ENCODE data around the gene IMPDH2.

IMPDH2 gene

DNA sequence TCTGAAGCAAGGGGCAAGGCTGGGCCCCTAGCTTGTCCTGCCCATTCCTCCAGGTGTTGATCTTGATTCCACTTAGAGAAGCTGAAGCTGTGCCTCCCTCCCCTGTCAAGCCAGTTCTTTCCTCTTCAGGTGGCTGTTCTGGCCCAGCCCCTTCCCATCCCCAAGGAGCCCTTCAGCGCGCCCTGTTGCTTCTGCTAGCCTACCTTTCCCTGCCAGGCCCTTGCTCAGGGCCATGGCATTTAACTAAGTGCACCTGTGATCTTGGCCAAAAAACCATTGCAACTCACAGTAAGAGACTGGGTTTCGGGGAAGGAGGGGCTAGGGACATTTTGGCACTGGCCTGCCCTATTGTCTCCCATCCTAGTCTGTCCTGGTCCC lies 23.9 kb downstream of the IMPDH2 start:
- DNase-seq = no peak

DNA sequence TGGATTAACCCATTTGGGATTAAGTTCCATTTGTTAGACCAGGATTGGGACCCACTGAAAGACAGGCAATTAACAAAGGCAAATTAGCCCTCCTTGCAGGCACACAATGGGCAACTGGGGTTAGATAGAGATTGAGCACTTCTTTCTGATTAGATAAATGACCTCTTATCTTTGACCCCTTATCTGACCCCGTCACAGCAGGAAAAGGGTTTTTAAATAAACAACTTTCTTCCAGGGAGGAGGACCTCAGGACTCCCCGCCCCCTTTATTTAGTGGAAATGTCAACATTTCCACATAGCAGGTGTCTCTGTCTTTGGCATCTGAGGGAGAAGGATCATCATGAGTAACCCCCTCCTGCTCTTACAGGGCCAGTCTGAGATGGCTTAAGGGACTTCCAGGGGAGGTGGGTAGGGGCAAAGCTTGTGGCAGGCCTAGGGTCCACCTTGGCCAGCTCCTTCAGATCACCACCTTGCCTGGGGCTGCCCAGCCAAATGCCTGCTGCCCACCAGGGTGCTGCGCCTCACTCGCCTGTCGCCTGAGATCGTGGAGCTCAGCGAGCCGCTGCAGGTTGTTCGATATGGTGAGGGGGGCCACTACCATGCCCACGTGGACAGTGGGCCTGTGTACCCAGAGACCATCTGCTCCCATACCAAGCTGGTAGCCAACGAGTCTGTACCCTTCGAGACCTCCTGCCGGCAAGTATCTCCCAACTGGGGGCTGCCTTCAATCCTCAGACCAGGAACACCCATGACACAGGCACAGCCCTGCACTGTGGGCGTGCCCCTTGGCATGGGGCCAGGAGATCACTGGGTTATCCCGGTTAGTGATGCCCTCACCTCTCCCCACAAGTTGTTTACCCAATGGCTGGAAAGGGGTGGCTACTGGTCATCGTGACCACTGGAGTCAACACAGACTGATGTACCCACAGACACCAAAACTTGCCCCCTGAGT lies 24.6 kb downstream of the IMPDH2 start:
- peak; percentile 10 for DNase-seq

DNA sequence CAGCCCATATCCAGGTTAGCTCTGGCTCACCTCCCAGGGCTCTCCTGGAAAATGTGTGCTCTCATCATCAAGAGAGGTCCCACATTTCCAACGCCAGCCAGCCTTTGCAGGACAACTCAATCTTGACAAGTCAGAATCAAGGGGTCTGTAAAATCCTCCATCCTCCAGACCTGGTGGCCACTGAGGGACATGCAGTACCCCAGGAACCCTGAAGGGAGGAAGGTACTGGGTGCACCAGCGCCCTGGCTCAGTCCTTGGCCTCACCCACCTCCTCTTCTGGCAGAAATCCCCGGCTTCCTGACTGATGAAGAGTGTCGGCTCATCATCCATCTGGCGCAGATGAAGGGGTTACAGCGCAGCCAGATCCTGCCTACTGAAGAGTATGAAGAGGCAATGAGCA lies 28.0 kb downstream of the IMPDH2 start:
- DNase-seq = no peak

DNA sequence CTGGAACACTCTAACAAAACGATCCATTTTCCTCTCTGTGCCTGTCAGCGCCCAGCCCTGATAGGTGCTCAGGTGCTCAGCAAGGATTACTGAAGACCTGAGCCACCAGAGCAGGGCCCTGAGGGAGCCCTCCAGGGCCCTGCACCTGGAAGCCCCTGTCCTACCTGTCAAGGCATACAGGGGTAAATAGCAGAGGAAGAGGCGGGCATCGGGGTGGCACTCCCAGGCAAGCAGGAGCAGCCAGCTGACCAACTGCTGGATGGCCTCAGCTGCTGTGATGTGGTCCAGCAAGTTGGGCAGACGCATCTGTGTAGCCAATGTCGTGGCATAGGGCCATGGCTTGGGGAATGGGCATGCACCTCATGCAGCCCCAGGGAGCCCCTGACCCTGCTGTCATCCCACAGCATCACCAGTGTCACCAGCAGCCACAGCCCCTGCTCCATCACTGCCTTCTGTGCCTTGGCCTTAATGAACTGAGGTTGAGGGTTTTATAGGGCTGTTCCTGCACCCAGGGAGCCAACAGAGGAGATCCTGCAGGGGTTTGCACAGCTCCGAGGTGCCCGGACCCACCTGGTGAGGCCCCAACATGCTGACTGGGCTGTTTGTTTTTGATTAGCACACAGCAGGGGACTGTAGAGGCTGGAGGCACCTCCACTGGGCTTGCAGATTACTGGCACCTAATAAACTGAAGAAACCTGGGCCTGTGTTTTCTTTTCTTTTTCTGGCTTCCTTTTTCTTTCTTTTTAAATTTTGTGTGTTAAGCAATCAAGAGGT lies 29.9 kb downstream of the IMPDH2 start:
- peak; percentile 59 for DNase-seq

DNA sequence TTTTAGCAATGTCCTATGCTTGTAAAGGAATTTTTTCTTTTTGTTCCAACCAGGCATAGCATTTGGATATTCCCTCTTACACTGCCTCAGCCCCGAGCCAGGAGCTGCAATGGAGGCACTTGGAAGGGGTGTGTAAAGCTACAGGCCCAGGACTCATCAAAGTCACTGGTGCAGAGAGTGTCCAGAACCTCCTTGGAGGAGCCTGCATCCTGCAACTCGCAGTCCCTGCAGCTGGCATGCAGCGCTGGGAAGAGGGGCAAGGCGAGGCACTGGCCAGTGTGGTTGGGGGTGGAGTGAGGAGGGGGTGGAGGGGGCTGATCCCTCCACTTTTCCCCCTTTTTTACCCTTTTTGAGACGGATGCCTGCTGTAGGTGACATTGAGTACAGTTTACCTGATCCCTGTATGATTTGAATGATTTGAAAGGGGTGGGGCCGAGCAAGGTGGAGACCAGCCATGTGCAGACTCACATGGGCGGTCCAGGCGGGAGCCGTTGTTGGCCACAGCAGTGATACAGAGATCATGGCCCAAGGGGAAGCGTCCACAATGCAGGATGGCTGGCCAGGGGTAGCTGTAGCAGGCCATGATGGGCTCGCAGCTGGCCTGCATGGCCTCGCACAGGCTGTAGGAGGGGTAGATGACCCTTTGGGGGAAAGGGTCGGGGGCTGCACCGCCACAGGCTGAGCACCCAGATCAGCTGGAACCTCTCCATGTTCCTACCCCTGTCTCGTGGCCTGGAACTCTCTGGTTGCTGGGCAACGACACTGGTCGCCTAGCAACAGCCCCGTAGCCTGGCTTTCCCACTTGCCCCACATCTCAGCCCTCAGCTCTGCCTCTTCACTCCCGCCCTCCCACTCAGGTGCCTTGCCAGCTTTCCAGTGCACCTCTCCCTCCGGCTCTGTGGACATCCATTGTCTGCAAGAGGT lies 31.2 kb downstream of the IMPDH2 start:
- DNase-seq = peak; percentile 32

DNA sequence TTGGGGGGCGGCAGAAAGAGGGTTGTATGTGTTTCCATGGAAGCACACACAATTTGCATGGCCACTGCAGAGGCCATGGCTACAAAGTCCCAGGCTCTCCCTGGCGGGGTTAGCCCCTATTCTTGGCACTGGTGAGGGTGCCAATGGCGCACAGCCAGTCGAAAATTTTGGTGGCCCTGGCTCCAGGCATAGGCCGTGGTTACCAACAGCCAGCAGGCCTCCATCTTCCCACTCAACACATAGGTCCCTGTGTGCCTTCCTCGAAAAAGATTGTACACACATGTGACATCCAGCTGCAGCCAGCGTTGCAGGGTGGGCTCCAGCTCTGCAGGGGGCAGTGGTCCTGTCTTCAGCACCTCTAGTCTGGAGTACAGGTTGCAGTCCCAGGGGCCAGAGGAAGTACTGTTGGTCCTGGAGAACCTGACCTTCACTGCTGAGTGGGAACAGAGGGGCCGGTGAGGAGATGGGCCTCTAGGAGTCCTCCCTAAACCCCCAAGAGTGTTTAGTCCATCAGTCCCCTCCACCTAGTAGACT lies 32.0 kb downstream of the IMPDH2 start:
- no peak for DNase-seq

DNA sequence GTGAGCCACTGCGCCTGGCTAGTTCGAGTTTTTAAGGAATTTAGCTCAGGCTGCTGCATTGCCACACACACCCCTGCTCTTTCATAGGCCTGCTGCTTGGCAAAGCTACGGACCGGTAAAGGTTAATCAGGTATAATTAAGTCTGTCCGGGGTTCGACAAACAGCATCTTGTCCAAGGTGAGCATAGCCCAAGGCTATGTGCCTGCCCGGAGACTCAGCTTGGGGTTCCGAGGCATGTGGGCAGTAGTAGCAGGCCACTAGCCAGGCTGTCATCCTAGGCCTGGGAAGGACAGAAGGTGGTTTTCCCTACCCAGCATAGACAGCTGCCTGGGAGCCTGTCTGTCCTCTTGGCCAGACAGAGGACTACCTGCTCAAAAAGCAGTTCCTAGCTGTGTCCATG lies 32.6 kb downstream of the IMPDH2 start:
- no peak for DNase-seq

DNA sequence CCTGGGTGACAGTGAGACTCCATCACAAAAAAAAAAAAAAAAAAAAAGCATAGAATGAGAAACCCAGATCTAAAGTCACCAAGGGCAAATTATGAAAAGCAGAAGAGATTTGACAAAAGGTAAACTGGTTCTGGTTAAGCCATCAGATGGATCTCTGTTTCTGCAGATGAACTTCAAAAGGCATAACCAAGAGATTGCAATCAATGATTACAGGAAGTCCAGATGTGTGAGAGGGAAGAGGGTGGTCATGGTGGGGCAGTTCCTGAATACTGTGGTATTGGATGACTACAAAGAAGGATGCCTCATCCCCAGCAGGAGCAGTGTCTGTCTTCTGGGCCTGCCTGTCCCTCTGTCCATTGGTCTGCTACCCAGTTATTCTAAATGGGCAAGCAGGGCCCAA lies 35.4 kb downstream of the IMPDH2 start:
- no peak for DNase-seq

DNA sequence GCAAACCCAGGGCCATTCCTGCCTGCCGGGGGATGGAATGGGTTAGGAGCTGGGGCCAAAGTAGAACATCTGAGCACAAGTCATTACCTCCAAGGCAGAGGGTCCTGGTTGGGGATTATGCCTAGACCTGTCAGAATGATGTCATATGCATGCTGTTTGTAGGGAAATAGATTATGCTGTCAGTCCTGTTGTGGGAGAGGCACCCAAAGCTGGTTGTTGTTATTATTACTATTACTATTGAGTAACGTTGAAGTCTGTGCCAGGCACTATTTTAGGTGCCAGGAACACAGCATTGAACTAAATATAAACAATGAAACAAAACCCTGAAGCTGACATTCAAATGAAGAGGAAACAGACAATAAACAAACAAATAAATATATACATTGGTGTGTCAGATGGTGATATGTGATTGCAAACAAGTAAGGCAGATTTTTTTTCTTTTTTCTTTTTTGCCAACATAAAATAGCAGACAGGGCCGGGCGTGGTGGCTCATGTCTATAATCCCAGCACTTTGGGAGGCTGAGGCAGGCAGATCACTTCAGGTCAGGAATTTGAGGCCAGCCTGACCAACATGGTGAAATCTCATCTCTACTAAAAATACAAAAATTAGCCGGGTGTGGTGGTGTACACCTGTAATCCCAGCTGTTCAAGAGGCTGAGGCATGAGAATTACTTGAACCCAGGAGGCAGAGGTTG lies 37.2 kb downstream of the IMPDH2 start:
- DNase-seq = no peak

DNA sequence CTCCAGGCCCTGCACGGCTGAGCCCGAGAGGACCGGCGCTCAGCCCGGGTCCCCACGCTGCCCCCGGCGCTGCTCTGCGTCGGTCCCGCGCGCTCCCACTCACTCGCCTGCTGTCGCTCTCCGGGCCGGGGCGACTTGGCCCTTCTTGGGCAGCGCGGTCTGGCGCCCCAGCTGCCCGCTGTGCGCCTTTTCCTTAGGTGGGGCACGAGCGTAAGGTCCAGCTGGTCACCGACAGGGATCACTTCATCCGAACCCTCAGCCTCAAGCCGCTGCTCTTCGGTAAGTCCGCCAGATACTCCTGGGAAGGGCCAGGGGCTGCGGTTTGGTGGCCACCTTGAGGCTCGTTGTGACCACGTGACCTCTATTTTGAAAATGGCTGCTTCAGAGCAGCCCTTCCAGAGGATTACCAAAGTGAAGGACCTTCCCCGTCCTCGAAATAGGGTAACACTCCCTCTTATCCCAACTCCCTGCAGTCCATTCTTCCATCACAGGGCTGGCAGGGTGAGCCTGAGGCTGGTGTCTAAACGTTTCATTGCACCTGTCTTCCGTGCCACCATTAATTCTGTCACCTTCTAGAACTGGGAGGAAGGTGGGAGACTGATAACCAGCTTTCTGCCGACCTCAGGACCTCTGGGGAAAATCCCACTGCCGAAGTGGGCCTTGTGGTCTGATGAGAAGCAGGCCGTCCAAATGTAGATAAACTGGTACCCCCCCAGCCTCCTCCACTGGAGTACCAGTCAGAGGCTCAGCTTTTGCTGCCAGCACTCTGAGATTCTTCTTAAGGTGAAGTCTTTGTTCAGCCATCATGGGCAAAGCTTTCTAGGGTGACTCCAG lies 38.3 kb downstream of the IMPDH2 start:
- DNase-seq = peak; percentile 57

DNA sequence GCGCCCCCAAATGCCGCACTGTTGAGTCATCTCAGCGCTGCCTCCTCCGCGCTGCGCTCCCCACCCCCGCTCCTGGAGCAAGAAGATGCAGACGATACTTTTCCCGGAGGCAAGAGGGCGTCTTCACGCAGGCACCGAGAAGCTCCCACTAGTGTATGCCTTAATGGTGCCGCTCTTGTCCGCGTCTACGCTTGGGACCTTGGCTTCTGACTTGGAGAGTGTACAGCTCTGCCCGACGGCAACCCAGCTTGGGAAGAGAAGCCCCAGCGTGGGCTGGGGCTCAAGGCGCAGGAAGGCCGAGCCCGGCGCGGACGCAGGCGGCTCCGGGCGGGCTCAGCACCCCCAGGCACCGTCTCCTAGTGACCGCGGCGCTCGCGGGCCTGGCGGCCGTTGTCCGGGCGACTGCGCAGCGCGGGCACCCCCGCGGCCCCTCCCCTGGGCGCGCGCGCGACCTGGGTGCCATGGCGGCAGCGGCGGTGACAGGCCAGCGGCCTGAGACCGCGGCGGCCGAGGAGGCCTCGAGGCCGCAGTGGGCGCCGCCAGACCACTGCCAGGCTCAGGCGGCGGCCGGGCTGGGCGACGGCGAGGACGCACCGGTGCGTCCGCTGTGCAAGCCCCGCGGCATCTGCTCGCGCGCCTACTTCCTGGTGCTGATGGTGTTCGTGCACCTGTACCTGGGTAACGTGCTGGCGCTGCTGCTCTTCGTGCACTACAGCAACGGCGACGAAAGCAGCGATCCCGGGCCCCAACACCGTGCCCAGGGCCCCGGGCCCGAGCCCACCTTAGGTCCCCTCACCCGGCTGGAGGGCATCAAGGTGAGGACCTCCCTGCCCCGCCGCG lies 39.2 kb downstream of the IMPDH2 start, which contains the start of gene P4HTM:
TSS of gene P4HTM (plus strand) at position 446 of the 840 bp plus-strand sequence. CDS start at position 462, 16 bp downstream.
- peak; percentile 84 for DNase-seq

DNA sequence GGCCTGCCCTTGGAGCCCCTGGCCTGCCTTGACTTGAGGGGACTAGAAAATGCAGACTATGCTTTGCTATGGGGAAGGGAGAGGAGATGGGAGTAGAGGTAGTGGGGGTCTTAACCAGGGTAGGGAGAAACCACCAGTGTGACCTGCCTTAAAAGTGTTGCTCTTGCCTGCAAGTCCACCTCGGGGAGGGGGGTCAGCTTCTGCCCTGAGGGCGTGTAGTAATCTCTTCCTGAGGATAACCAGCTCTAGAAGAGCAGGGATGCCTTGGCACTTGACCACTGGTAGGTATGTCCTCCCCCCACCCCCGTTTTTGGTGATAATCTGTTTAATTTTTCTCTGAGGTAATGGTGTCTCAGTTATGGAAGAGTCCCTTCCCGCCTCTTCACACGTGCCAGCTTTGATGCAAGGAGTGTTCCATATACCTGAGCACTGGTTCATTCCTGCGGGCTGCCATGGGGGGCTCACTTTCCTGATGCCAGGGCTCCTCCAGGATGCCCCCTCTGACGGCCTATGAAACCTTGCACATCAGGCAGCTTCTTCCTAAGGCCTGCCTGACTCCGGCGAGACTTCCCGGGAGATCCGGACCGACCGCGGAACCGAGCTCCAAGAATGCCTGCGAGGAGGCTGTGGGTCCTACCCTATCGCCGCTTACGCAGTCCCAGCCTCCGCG lies 39.9 kb downstream of the IMPDH2 start:
- DNase-seq = peak; percentile 50

DNA sequence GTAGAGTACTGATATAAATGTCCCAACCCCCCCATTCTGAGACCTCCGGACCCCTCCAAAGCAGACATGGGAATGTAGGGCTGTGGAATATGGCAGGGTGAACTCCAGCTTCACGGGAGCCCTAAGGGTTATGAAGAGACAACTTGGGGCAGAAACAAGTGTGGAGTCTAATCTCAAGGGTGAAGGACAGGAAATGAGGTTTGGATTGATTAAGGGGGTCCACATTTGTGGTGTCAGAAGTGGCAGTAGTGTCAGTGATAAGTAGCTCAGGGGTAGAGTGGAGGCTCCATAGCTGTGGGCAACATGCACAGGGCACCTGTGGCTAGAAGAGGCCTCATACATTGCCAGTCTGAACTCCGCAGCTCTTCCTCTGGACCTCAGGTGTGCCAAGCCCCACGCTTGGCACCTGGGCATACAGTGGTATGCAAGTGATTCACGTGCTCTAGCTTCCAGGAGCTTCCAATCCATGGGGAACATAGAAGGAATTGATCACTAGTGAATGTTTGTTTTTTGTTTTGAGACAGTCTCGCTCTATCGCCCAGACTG lies 43.3 kb downstream of the IMPDH2 start:
- no peak for DNase-seq

DNA sequence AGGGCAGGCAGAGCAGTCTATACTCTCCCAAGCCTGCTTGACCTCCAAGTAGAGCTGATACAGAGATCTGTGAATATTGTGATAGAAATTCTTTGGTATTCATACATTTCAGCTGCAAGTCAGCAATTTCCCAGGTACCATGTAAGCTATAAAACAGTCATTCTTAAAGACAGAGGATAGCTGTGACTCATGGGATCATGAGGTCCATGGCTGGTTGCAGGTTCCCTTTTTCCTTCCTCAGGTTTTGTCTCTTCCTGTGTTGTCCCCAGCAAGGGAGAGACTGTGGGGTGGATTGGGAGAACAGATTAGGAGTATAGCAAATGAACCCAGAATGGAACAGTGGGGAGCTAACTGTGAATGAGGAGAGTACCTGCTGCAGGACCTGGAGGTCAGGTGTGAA lies 44.5 kb downstream of the IMPDH2 start:
- DNase-seq = no peak

DNA sequence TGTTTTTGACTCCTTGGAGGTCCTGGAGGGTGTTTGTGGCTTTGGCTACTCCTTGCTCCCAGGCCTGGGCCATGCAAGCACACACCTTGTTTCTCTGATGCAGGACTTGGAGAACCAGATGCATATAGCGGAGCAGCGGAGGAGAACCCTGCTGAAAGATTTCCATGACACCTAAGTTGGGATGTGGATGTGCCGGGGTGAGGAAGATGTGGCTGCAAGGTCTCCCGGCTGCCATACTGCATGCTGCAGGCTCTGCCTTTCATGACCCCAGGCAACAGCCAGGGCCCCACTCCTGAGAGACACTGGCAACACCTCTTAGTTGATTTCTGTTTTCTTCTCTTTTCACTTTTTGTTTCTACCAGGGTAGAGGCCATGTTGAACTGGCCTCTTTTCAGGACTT lies 46.1 kb downstream of the IMPDH2 start:
- no peak for DNase-seq

DNA sequence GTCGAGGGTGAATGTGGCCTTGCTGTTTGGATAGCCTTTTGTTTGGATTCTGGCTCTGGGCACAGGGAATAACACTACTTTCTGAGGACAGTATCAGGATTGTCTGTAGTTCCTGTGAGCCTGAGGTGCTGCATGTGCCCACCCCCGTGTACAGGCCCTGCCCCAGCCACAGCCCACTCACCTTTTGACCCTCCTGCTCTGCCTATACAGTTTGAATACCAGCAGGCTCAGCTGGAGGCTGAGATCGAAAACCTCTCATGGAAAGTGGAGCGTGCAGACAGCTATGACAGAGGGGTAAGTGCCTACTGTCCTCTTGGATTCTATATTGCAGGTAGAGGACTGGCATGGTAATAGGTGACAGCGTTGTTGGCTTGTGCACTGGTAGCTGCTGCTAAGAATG lies 46.5 kb downstream of the IMPDH2 start:
- no peak for DNase-seq

DNA sequence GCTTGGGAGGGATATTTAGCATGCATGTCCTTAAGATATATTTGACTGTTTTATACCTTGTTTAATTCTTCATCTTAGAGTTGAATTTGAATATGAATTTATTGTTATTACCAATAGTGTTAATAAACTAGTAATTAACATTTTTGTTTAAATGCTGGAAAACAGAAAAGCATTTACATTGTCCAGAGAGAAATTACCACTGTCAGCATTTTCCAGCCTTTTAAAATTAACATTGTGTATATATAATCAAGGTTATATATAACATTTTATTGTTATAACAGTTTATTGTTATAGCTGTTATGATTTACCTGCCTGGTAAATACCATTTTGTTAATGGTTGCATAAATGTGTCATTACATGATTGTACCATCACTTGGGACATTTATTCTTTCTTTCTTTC lies 47.2 kb downstream of the IMPDH2 start:
- DNase-seq = no peak

DNA sequence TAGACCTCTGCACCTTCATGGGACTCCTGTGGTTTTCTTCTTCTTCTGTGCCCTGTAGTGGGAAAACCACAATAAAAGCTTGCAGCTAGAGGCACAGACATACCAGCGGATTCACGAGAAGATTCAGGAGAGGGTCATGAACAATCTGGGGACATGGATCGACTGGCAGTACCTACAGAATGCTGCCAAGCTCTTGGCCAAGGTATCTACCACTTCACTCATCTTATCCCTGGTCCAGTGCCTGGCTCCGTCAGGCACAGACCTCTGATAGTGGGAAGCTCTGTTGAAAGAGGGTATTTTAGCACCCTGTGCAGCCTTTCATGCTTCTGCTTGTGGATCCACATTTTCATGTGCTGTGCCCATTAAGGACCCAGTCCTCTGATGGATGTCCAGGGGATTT lies 48.9 kb downstream of the IMPDH2 start:
- DNase-seq = no peak

DNA sequence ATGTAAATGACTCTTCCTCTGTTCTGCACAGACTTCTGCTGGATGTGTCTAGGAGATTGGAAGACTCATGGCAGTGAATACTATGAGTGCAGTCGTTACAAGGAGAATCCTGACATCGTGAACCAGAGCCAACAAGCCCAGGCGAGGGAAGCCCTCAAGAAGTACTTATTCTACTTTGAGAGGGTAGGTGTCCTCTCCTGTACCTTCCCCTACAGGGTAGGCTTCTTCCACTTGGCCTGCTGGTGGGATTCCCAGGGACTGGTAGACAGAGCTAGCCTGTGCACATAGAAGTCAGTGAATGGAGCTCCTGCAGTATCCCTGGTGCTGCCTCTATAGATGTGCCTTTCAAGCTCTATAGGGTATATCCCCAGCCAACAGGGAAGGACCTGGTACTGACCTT lies 49.7 kb downstream of the IMPDH2 start:
- DNase-seq = no peak

Measured in NCI-H69 (cell line).